ENCODE measurements around the gene CYP1B1.

- TF ChIP-seq ZBTB21 (CRISPR knock-in tag; IDR thresholded peaks at IDR 0.05) (no peak), ZFP37 (CRISPR knock-in tag; IDR thresholded peaks at IDR 0.05; ENCODE audit: borderline replicate concordance) (no peak), RELA (CRISPR knock-in tag; IDR thresholded peaks at IDR 0.05) (no peak), ARID5B (CRISPR knock-in tag; IDR thresholded peaks at IDR 0.05) (no peak), CAMTA2 (CRISPR knock-in tag; IDR thresholded peaks at IDR 0.05; ENCODE audit: borderline replicate concordance) (no peak)
- TF ChIP-seq, protein P1, sequence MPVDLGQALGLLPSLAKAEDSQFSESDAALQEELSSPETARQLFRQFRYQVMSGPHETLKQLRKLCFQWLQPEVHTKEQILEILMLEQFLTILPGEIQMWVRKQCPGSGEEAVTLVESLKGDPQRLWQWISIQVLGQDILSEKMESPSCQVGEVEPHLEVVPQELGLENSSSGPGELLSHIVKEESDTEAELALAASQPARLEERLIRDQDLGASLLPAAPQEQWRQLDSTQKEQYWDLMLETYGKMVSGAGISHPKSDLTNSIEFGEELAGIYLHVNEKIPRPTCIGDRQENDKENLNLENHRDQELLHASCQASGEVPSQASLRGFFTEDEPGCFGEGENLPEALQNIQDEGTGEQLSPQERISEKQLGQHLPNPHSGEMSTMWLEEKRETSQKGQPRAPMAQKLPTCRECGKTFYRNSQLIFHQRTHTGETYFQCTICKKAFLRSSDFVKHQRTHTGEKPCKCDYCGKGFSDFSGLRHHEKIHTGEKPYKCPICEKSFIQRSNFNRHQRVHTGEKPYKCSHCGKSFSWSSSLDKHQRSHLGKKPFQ (CRISPR knock-in tag; IDR thresholded peaks at IDR 0.05; ENCODE audit: insufficient replicate concordance) = no peak
- TF ChIP-seq, protein P2, sequence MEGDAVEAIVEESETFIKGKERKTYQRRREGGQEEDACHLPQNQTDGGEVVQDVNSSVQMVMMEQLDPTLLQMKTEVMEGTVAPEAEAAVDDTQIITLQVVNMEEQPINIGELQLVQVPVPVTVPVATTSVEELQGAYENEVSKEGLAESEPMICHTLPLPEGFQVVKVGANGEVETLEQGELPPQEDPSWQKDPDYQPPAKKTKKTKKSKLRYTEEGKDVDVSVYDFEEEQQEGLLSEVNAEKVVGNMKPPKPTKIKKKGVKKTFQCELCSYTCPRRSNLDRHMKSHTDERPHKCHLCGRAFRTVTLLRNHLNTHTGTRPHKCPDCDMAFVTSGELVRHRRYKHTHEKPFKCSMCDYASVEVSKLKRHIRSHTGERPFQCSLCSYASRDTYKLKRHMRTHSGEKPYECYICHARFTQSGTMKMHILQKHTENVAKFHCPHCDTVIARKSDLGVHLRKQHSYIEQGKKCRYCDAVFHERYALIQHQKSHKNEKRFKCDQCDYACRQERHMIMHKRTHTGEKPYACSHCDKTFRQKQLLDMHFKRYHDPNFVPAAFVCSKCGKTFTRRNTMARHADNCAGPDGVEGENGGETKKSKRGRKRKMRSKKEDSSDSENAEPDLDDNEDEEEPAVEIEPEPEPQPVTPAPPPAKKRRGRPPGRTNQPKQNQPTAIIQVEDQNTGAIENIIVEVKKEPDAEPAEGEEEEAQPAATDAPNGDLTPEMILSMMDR (CRISPR knock-in tag; IDR thresholded peaks at IDR 0.05) = no peak
- TF ChIP-seq, protein P3, sequence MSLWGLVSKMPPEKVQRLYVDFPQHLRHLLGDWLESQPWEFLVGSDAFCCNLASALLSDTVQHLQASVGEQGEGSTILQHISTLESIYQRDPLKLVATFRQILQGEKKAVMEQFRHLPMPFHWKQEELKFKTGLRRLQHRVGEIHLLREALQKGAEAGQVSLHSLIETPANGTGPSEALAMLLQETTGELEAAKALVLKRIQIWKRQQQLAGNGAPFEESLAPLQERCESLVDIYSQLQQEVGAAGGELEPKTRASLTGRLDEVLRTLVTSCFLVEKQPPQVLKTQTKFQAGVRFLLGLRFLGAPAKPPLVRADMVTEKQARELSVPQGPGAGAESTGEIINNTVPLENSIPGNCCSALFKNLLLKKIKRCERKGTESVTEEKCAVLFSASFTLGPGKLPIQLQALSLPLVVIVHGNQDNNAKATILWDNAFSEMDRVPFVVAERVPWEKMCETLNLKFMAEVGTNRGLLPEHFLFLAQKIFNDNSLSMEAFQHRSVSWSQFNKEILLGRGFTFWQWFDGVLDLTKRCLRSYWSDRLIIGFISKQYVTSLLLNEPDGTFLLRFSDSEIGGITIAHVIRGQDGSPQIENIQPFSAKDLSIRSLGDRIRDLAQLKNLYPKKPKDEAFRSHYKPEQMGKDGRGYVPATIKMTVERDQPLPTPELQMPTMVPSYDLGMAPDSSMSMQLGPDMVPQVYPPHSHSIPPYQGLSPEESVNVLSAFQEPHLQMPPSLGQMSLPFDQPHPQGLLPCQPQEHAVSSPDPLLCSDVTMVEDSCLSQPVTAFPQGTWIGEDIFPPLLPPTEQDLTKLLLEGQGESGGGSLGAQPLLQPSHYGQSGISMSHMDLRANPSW (CRISPR knock-in tag; IDR thresholded peaks at IDR 0.05; ENCODE audit: borderline replicate concordance) = no peak
Observed at GRCh38 chr2:38097988-38098385, 22.0 kb upstream of the CYP1B1 start.
